GM18867 (cell line): ENCODE measurements around the gene FBXW7.

ENCODE experiments used
- ATAC-seq: cut with Tn5 transposase; IDR thresholded peaks from one replicate; pipeline ENCODE4 v1.9.1; 2021; ENCODE audit warnings: mild to moderate bottlenecking, moderate library complexity; ENCODE audit not compliant: unreplicated experiment

The FBXW7 gene

GRCh38 chr4:152431291-152431690 is 104.6 kb downstream of the FBXW7 start:
- ATAC-seq = no peak

GRCh38 chr4:152430507-152430906 is 105.4 kb downstream of the FBXW7 start:
- ATAC-seq = no peak

- ATAC-seq = no peak
Observed at GRCh38 chr4:152427981-152428380, 107.9 kb downstream of the FBXW7 start.

GRCh38 chr4:152424977-152425376 is 110.9 kb downstream of the FBXW7 start:
- ATAC-seq = no peak

GRCh38 chr4:152424396-152424795 is 111.5 kb downstream of the FBXW7 start:
- ATAC-seq = no peak

- ATAC-seq = no peak
Observed at GRCh38 chr4:152422817-152423320, 113.0 kb downstream of the FBXW7 start.

- no peak for ATAC-seq
Observed at GRCh38 chr4:152421576-152421975, 114.3 kb downstream of the FBXW7 start.

- ATAC-seq = no peak
Observed at GRCh38 chr4:152419809-152420208, 116.1 kb downstream of the FBXW7 start.

- no peak for ATAC-seq
Observed at GRCh38 chr4:152417673-152418072, 118.2 kb downstream of the FBXW7 start.

- ATAC-seq = no peak
Observed at GRCh38 chr4:152415980-152416379, 119.9 kb downstream of the FBXW7 start.

- peak; percentile 45 for ATAC-seq
Observed at GRCh38 chr4:152408514-152409327, 127.2 kb downstream of the FBXW7 start.

GRCh38 chr4:152401424-152401823 is 134.5 kb downstream of the FBXW7 start:
- no peak for ATAC-seq

- ATAC-seq = no peak
Observed at GRCh38 chr4:152399246-152399645, 136.6 kb downstream of the FBXW7 start.

GRCh38 chr4:152398060-152398459 is 137.8 kb downstream of the FBXW7 start:
- no peak for ATAC-seq

- no peak for ATAC-seq
Observed at GRCh38 chr4:152394791-152395190, 141.1 kb downstream of the FBXW7 start.

GRCh38 chr4:152392079-152392478 is 143.8 kb downstream of the FBXW7 start:
- ATAC-seq = no peak

GRCh38 chr4:152390216-152390615 is 145.7 kb downstream of the FBXW7 start:
- no peak for ATAC-seq

- no peak for ATAC-seq
Observed at GRCh38 chr4:152389359-152389758, 146.5 kb downstream of the FBXW7 start.

GRCh38 chr4:152385551-152385950 is 150.3 kb downstream of the FBXW7 start:
- no peak for ATAC-seq

GRCh38 chr4:152382057-152382785 is 153.7 kb downstream of the FBXW7 start:
- ATAC-seq = no peak

- no peak for ATAC-seq
Observed at GRCh38 chr4:152380919-152381318, 155.0 kb downstream of the FBXW7 start.

- no peak for ATAC-seq
Observed at GRCh38 chr4:152380185-152380584, 155.7 kb downstream of the FBXW7 start.
